Endodermal cell (in vitro differentiated cells): ENCODE results near the gene DBH. TPM values are rescaled to one million over a fixed set of nuclear protein-coding genes. Genes with fewer than 3 reads are reported as not detected.
A peak's percentile ranks its signal among the peaks of the same experiment; 100 is the strongest.

Experiments
- DNase-seq: peaks from one replicate; pipeline ENCODE4 v3.0.0-alpha.2; 2017
- H3K27ac ChIP-seq: 2 replicates; pipeline ENCODE4 v1.5.1; 2013; ENCODE audit warnings: mild to moderate bottlenecking, low read depth, low read length, moderate library complexity
- H3K27me3 ChIP-seq: 2 replicates; pipeline ENCODE4 v1.6.1; 2013; ENCODE audit warnings: mild to moderate bottlenecking, low read length, moderate library complexity; ENCODE audit not compliant: insufficient read depth, control insufficient read depth, poor library complexity, severe bottlenecking
- H3K36me3 ChIP-seq: 2 replicates; pipeline ENCODE4 v1.7.0; 2013; ENCODE audit warnings: mild to moderate bottlenecking, low read length, moderate library complexity; ENCODE audit not compliant: control insufficient read depth, insufficient read depth
- H3K4me1 ChIP-seq: one replicate; pipeline ENCODE4 v1.7.0; 2013; ENCODE audit warnings: low read length; ENCODE audit not compliant: control insufficient read depth, insufficient read depth
- H3K4me3 ChIP-seq: 2 replicates; pipeline ENCODE4 v1.5.1; 2013; ENCODE audit warnings: mild to moderate bottlenecking, low read length, moderate library complexity
- H3K9ac ChIP-seq: 2 replicates; pipeline ENCODE4 v1.6.1; 2013; ENCODE audit warnings: mild to moderate bottlenecking, low read length, moderate library complexity; ENCODE audit not compliant: poor library complexity, severe bottlenecking; ENCODE audit errors: extremely low read depth
- H3K9me3 ChIP-seq: 2 replicates; pipeline ENCODE4 v1.6.1; 2013; ENCODE audit warnings: mild to moderate bottlenecking, low read length, moderate library complexity; ENCODE audit not compliant: control insufficient read depth
- H3K27ac Mint-ChIP-seq: 2 replicates; pipeline ENCODE4 v1.8.0; 2020; ENCODE audit warnings: mixed read lengths
- H3K27me3 Mint-ChIP-seq: 2 replicates; pipeline ENCODE4 v1.8.0; 2021; ENCODE audit warnings: mild to moderate bottlenecking, mixed read lengths; ENCODE audit not compliant: insufficient read depth
- H3K36me3 Mint-ChIP-seq: 2 replicates; pipeline ENCODE4 v1.8.0; 2020; ENCODE audit warnings: low read depth, mixed read lengths
- H3K4me1 Mint-ChIP-seq: 2 replicates; pipeline ENCODE4 v1.8.0; 2020; ENCODE audit warnings: mixed read lengths
- H3K4me3 Mint-ChIP-seq: 2 replicates; pipeline ENCODE4 v1.8.0; 2020; ENCODE audit warnings: mild to moderate bottlenecking, moderate library complexity, mixed read lengths
- H3K9me3 Mint-ChIP-seq: 2 replicates; pipeline ENCODE4 v1.8.0; 2020; ENCODE audit warnings: mild to moderate bottlenecking, mixed read lengths
- WGBS, 2 experiments: methylation state at CpG; one replicate each; pipeline versions ENCODE4 v1.1.5 to v1.1.7; 2013; ENCODE audit warnings: missing lambda C conversion rate in 2 of 2, mixed read lengths in 1 of 2; ENCODE audit not compliant: insufficient coverage in 1 of 2, insufficient read length in 1 of 2; 5-methylcytosine and 5-hydroxymethylcytosine counted together
- total RNA-seq, 2 donors: library from RNA; stranded (reverse); fragmentation: NEBNext Ultra II Directional in 1 of 2; extraction: Animal tissue kit (Norgen Biotek cat#: 25700) in 1 of 2; gene quantifications; 2 replicates in 1 of 2; 3 replicates in 1 of 2; pipeline ENCODE4 v1.2.1, GENCODE V29; 2021
- TF ChIP-seq, protein P1 (sequence below): fragments of 200-600 bp; sonication (generic); conservative IDR thresholded peaks from 2 replicates; pipeline ENCODE4 v1.5.0; 2021; ENCODE audit warnings: antibody characterized with exemption, mild to moderate bottlenecking

Gene DBH
- total RNA-seq, 2 donors from 2014 or later: not detected

GRCh38 chr9:133706307-133707050 lies 70.3 kb downstream of the DBH start:
- H3K4me3 ChIP-seq: no peak overlapping the region
- no peaks in the 10 kb centered on the region for H3K36me3 ChIP-seq
- H3K9ac ChIP-seq: no peak overlapping the region
- H3K27ac ChIP-seq: no peak overlapping the region
- Mint-ChIP-seq H3K4me3 (no peak overlapping the region), H3K27me3 (no peaks in the 10 kb centered on the region), H3K36me3 (no peaks in the 10 kb centered on the region), H3K4me1 (peaks cover 2% of the 10 kb centered on the region), H3K9me3 (no peaks in the 10 kb centered on the region), H3K27ac (no peak overlapping the region)
- DNase-seq: peak; percentile 29
- H3K9me3 ChIP-seq: no peaks in the 10 kb centered on the region
- H3K4me1 ChIP-seq: no peaks in the 10 kb centered on the region
- WGBS, 2 experiments: 82 to 95% methylated on average over 4 to 12 of the region's 12 CpGs
- TF ChIP-seq, protein P1, sequence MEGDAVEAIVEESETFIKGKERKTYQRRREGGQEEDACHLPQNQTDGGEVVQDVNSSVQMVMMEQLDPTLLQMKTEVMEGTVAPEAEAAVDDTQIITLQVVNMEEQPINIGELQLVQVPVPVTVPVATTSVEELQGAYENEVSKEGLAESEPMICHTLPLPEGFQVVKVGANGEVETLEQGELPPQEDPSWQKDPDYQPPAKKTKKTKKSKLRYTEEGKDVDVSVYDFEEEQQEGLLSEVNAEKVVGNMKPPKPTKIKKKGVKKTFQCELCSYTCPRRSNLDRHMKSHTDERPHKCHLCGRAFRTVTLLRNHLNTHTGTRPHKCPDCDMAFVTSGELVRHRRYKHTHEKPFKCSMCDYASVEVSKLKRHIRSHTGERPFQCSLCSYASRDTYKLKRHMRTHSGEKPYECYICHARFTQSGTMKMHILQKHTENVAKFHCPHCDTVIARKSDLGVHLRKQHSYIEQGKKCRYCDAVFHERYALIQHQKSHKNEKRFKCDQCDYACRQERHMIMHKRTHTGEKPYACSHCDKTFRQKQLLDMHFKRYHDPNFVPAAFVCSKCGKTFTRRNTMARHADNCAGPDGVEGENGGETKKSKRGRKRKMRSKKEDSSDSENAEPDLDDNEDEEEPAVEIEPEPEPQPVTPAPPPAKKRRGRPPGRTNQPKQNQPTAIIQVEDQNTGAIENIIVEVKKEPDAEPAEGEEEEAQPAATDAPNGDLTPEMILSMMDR: no peak
- H3K27me3 ChIP-seq: no peaks in the 10 kb centered on the region

DNA sequence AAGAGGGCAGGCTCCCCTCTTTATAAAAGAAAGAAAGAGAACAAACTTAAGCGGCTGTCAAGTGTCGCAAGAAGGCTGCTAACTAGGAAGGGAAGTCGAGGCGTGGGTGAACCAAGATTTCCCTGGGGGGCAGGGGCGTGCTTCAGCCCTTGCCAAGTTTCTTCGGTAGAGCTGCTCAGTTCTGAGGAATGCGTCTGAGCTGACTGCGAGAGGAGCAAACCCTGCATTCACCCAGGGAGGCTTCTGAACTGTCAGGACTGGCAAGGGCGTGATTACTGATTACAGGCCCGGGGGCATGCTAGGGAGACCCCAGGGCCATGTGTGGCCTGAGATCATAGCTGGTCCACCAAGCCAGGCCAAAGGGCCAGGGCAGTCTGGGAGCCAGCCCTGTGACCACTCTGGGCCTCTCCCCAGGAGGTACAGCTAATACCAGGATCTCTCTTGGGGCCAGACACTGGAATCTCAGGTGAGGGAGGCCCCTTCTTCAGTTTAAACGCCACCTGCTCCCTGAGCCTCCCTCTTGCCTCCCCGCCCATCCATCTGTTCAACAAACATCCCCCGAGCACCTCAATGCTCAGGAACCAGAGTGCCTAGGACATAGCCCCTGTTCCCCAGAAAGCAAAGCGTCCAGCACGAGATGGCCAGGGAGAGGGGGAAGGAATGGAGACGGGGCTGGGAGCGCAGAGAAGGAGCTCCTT lies 71.1 kb downstream of the DBH start:
- Histone ChIP-seq H3K9ac (no peak overlapping the region), H3K27ac (no peak overlapping the region), H3K27me3 (no peaks in the 10 kb centered on the region), H3K4me3 (no peak overlapping the region), H3K9me3 (no peaks in the 10 kb centered on the region), H3K36me3 (no peaks in the 10 kb centered on the region), H3K4me1 (no peaks in the 10 kb centered on the region)
- H3K4me1 Mint-ChIP-seq: peaks cover 2% of the 10 kb centered on the region
- no peak overlapping the region for H3K4me3 Mint-ChIP-seq
- peak; percentile 43 for DNase-seq
- no peak overlapping the region for H3K27ac Mint-ChIP-seq
- TF ChIP-seq, protein P1: no peak
- H3K36me3 Mint-ChIP-seq: no peaks in the 10 kb centered on the region
- H3K9me3 Mint-ChIP-seq: no peaks in the 10 kb centered on the region
- H3K27me3 Mint-ChIP-seq: no peaks in the 10 kb centered on the region
- WGBS, 2 experiments: 89 to 91% methylated on average over 15 to 17 of the region's 17 CpGs

GRCh38 chr9:133707763-133708245 lies 71.6 kb downstream of the DBH start:
- no peaks in the 10 kb centered on the region for H3K36me3 ChIP-seq
- no peak overlapping the region for H3K4me3 ChIP-seq
- Mint-ChIP-seq H3K4me1 (no peaks in the 10 kb centered on the region), H3K36me3 (no peaks in the 10 kb centered on the region), H3K9me3 (no peaks in the 10 kb centered on the region), H3K27ac (no peak overlapping the region), H3K4me3 (no peak overlapping the region), H3K27me3 (no peaks in the 10 kb centered on the region)
- H3K27ac ChIP-seq: no peak overlapping the region
- no peak for DNase-seq
- H3K4me1 ChIP-seq: no peaks in the 10 kb centered on the region
- TF ChIP-seq, protein P1: no peak
- H3K9me3 ChIP-seq: no peaks in the 10 kb centered on the region
- 88 to 96% methylated on average over 9 to 15 of the region's 15 CpGs for WGBS, 2 experiments
- H3K27me3 ChIP-seq: no peaks in the 10 kb centered on the region
- no peak overlapping the region for H3K9ac ChIP-seq
